GM21390 (cell line): ENCODE measurements around the gene PKD1.
"Not testable (repeated sequence)": the region's sequence is repeated elsewhere in the genome, so short reads cannot be mapped to it uniquely, and the experiment has no call there.

Experiments
- ATAC-seq: cut with Tn5 transposase; IDR thresholded peaks from one replicate; pipeline ENCODE4 v1.9.1; 2021; ENCODE audit not compliant: unreplicated experiment

PKD1 gene

GRCh38 chr16:2135770-2136490, at the start of gene PKD1:
PKD1 (minus strand) TSS chr16:2135898; CDS start chr16:2135689, 209 bp downstream.
- ATAC-seq = not testable (repeated sequence)

GRCh38 chr16:2184962-2185361, 49.3 kb upstream of the PKD1 start:
- no peak for ATAC-seq

GRCh38 chr16:2184346-2184745, 48.6 kb upstream of the PKD1 start:
- no peak for ATAC-seq

GRCh38 chr16:2183671-2184070, 48.0 kb upstream of the PKD1 start:
- no peak for ATAC-seq

GRCh38 chr16:2181952-2182351, 46.3 kb upstream of the PKD1 start:
- ATAC-seq = no peak

- no peak for ATAC-seq
Observed at GRCh38 chr16:2180962-2181923, 45.5 kb upstream of the PKD1 start.

- no peak for ATAC-seq
Observed at GRCh38 chr16:2180461-2180860, 44.8 kb upstream of the PKD1 start.

GRCh38 chr16:2179576-2179975, 43.9 kb upstream of the PKD1 start:
- ATAC-seq = no peak

GRCh38 chr16:2179107-2179501, 43.4 kb upstream of the PKD1 start:
- no peak for ATAC-seq

- no peak for ATAC-seq
Observed at GRCh38 chr16:2178321-2179106, 42.8 kb upstream of the PKD1 start.

GRCh38 chr16:2177561-2177960, 41.9 kb upstream of the PKD1 start:
- no peak for ATAC-seq

GRCh38 chr16:2177101-2177500, 41.4 kb upstream of the PKD1 start:
- no peak for ATAC-seq

- ATAC-seq = no peak
Observed at GRCh38 chr16:2176047-2176446, 40.3 kb upstream of the PKD1 start.

- no peak for ATAC-seq
Observed at GRCh38 chr16:2175454-2175853, 39.8 kb upstream of the PKD1 start.

- ATAC-seq = no peak
Observed at GRCh38 chr16:2174396-2175131, 38.9 kb upstream of the PKD1 start.

- no peak for ATAC-seq
Observed at GRCh38 chr16:2173916-2174315, 38.2 kb upstream of the PKD1 start.

- ATAC-seq = no peak
Observed at GRCh38 chr16:2173366-2173765, 37.7 kb upstream of the PKD1 start.

GRCh38 chr16:2172688-2173335, 37.1 kb upstream of the PKD1 start:
- ATAC-seq = no peak

- no peak for ATAC-seq
Observed at GRCh38 chr16:2171601-2172178, 36.0 kb upstream of the PKD1 start.
